Stimulated activated CD4-positive, alpha-beta T cell treated with anti-CD3 and anti-CD28 coated beads, Interleukin-1b, Interleukin-23, amount 100 ng/mL, for 1 hour (primary cell): ENCODE results near the gene RBMY1A1.
"Not testable (repeated sequence)": the region's sequence is repeated elsewhere in the genome, so short reads cannot be mapped to it uniquely, and the experiment has no call there.

Source experiments
- DNase-seq, 2 donors: peaks; one replicate each; pipeline ENCODE4 v3.0.0-alpha.2; 2020; ENCODE audit warnings: low read depth in 2 of 2

The RBMY1A1 gene

GRCh38 chrY:21534579-21534978 lies at the start of gene RBMY1A1:
RBMY1A1 (plus strand) TSS chrY:21534879; CDS start chrY:21536892, 2,013 bp downstream.
- not testable (repeated sequence) for DNase-seq

- not testable (repeated sequence) for DNase-seq
Measured at GRCh38 chrY:21511038-21511437, 23.6 kb upstream of the RBMY1A1 start, which contains the start of gene RBMY1B. RBMY1B (plus strand) TSS chrY:21511338; CDS start chrY:21513351, 2,013 bp downstream.

GRCh38 chrY:21559316-21559984 lies 24.8 kb downstream of the RBMY1A1 start:
- DNase-seq = not testable (repeated sequence)

- no peak for DNase-seq
Measured at GRCh38 chrY:21585449-21585848, 50.8 kb downstream of the RBMY1A1 start.

GRCh38 chrY:21586454-21586853 lies 51.8 kb downstream of the RBMY1A1 start:
- not testable (repeated sequence) for DNase-seq

- DNase-seq = no peak
Measured at GRCh38 chrY:21592059-21592458, 57.4 kb downstream of the RBMY1A1 start.

- DNase-seq = not testable (repeated sequence)
Measured at GRCh38 chrY:21596287-21596686, 61.6 kb downstream of the RBMY1A1 start.
